CMK (cell line): ENCODE results near the gene TMEM81.

ENCODE experiments used
- DNase-seq: peaks from one replicate; pipeline ENCODE4 v3.0.0-alpha.2; 2010; ENCODE audit warnings: low read depth

Gene TMEM81

DNA sequence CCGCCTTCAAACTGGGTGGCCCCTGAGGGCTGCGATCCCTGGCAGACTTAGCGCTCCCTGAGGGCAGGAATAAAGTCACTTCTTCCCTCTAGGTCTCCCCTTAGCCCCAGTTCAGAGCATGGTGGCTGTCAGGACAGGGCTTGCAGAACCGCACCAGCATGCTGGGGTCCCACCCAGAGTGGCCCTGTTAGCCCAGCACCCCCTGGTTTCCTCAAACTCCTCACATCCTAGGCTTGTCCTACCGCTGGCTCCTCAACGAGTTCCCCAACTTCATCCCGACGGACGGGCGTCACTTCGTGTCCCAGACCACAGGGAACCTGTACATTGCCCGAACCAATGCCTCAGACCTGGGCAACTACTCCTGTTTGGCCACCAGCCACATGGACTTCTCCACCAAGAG is 25.4 kb downstream of the TMEM81 start:
- no peak for DNase-seq

DNA sequence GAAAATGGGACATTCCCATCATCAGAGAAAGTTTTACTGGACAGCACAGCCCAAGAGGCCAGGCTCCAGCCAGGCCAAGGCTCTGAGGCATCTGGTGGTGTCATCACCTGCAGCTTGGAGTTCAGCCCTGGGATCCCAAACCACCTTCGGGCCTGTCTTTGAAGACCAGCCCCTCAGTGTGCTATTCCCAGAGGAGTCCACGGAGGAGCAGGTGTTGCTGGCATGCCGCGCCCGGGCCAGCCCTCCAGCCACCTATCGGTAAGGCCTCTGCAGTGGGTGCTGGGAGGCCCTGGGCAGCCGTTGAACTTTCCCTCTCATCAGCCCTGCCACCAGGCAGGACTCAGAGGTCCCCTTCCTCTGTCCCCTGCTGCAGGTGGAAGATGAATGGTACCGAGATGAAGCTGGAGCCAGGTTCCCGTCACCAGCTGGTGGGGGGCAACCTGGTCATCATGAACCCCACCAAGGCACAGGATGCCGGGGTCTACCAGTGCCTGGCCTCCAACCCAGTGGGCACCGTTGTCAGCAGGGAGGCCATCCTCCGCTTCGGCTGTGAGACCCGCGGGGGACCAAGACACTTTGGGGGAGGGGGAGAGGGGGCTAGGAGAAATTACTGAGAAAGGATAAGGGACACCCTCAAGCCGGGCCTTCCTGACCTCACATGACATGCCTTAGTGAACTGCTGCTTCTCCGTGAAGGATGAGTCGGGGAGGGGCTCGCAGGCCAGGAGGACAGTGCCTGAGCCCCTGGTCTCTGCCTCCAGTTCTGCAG is 26.3 kb downstream of the TMEM81 start:
- DNase-seq, result no peak

DNA sequence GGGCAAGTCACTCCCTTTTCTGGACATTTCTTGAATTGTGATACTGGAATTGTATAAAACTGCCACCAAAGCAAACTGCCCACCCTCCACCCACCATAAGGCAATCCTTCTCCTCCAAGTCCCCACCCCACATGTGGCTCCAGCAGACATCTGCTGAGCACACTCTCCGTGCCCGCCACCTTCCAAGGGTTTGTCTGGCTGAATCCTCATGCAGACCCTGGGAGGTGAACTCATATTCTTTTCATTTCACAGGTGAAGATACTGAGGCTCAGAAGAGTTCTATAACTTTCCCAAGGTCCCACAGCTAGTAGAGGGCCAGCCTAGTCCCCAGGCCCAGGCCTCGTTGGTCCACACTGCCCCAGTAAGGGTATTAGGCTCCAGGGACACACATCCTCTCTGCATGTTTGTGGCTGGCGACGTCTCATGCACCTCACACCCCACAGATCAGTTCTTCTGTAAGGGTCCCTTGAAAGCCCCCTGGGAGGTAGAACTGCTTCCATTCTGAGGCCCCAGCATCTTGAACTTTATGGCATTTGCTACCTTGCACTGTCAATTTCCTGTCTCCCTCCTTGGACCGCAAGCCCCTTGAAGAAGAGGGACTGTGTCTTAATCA is 27.2 kb downstream of the TMEM81 start:
- no peak for DNase-seq

DNA sequence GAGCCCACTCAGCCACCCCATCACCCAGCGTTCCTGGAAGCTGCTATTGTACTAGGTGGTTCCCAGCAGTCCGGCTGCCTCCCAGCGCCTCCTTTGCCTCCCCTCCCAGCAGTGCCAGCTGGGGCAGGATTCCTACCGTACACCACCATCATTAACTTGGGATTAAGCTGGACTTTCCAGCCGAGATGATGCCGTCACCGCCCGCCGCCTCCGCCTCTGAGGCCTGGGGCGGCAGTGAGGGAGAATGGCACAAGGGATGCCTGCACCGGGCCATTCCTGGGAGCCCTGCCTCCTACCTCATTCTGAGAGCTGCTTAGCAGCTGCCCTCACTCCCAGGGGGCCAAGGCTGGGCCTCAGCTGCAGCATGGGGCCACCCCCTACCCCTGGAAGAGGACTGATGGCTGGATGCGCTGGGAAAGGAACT is 28.1 kb downstream of the TMEM81 start:
- DNase-seq, result no peak

DNA sequence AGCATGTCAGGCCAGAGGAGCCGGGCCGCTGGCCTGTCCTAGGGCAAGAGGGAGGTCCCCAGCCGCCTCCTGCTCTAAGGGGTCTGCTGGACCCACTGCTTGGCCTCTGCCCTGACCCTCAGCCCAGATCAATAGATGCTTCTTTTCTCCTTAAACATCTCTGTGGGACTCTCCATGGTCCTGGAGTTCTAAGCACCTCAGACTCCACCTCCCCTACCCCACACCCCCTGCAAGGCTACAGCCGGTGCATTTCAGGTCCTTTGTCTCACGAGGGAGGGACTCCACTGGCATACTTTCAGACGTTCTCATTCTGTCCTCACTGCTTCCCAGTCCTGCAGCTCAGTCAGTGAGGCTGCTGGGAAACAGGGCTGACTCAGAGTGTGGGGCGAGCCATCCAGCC is 30.2 kb downstream of the TMEM81 start:
- no peak for DNase-seq

DNA sequence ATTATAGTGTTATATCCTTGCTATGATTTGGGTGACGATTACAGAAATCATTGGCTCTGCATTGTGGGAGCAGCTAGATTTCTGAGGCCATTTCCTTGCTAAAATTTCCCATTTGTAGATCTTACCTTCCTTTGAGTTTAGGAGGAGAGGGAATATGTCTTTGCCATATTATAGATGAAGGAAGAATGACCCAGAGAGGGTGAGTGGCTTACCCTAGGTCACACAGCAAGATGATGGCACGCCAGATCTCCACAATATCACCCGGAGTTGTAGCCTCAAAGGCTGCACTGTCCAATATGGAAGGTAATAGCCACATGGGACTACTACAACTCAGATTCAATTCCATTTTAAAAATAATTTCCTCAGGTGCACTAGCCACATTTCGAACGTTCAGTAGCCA is 31.0 kb downstream of the TMEM81 start:
- DNase-seq, result no peak

DNA sequence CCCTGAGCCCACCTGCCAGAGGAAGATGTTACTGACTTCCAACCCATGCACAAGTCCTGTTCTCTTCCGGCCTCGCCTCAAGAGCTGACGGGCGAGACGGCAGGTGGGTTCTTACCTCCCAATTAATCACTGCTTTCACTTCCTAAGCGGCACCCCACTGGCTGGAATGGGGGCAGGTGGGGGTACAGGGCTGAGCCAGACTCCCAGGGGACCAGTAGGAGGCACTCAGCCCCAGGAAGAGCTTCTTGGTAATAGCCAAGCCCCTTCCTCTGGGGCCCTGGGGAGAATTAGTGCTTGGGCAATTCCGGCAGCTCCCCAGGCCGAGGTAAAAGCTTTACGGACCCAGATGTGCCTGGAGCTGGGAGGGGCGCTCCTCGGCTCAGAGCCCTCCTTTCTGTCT is 31.6 kb downstream of the TMEM81 start:
- no peak for DNase-seq

DNA sequence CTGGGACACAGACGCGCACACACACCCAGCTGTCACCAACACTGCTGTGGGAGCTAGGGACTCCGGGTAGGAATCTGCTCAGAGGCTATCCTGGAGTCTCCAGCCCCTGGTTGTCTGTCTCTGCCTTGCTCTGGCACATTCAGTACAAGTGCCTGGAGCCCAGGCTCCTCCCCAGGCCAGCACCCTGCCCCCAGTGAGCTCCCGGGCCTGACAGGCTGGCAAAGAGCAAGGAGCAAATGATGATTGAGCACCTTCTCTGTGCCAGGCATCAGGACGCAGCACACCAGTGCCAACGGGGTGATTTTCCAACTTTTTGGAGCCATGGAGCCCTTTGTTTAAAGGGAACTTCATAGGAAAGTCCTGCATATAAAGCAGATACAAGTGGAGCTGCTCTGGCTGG is 34.8 kb downstream of the TMEM81 start:
- no peak for DNase-seq

DNA sequence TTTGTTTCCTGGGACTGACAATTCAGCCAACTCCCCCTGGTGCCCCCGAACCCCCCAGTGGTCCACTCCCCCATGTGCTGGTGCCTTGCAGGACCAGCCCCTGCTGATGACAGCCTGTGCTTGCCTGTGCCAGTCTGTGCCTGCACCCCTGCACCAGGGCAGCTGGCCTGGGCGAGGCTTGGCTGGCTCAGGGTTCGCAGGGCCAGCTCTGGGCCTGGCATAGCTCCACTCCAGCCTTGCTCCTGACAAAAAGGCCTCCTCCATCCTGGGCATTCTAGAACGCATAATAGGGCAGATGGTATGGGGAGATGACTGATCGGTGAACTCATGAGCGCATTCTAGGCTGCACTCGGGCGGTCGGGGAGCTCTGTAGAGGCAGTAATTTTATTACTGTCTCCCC is 35.9 kb downstream of the TMEM81 start:
- no peak for DNase-seq

DNA sequence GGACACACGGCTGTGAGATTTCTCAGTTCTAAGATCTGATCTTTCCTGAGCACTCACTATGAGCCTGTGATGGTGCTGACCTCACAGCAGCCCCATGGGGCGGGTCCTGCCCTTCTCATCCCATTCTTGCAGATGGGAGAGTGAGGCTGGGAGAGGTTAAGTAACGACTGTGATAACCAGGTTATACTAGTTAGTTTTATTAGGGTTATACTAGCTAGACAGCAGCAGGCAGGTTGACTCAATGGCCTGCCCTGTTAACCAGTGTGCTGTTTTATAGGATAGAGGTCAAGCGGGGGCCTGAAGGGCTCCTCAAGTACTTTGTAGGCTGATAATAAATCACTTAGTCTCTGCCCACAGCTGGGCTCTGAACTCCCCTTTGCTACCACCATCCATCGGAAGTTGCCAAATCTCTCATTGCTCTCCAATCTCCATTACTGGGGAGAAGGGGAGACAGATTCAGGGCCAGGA is 36.5 kb downstream of the TMEM81 start:
- no peak for DNase-seq

DNA sequence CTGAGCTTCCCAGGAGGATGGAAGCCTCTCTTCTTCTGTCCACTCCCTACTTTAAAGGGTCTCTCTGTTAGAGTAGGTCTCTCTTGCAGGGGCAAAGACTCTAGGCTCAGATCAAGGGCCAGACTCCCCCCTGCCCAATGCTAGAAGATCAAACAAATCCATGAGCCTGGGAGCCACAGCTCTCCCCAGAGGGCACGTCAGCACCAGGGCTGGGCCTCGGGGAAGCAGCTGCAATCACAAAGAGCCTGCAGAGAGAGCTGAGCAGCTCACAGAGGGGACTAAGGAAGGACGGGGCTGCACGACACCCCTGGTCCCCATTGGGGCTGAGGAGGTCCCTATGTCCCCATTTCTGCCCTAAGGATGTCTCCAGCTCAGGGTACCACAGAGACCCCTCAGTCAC is 37.4 kb downstream of the TMEM81 start:
- no peak for DNase-seq

DNA sequence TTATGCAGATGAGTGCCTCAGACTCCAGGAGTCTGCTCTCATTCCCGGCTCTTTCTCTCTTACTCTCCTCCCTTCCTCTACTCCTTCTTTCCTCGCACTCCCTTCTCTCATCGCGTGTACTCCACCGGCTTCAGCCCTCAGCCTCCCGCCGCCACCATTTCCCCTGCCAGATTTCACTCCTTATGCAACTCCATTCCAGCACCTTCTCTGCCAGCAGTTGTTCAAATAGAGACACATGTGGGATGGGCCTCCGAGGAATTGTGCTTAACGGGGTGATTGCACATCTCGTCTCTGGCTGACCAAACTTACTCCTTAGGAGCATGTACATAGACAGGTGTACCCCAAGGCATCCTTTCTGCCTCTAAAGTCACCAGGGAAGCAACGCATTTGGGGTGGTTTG is 39.1 kb downstream of the TMEM81 start:
- DNase-seq, result no peak

DNA sequence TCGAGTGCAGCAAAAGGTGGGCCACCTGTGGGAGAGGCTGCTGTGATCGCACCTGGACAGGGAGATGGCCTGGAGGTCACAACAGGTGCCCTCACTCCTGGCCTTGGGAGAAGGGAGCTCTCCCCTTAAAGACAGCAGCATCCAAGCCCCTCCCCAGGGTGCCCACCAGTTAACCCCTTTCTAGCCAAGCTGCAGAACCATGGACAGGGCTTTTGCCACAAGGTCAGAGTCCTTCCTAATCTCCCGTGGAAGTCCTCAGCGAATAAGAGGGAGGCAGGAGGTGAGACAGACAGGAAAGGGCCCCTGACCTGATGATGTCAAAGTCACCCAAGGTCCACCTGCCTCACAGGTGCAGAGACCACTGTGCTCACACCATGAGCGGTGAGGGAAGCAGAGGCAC is 39.5 kb downstream of the TMEM81 start:
- no peak for DNase-seq

DNA sequence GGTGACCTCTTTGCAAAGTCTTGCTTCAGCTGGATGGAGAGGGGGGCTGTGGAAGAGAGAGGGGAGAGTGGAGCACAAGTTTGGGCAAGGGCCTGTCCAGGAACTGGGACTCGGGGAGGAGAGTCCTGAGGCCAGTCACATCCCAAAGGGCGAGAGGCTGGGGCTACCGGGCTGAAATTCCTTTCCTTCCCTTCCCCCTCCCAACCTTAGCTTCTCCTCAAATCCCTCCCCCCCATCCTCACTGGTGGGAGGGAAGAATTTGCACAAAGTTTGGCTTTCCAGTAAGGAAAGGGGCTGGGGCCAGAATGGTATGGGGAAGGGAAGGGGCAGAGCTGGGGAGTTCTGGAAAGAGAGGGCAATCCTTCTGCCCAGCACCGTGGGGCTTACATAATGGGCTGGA is 40.4 kb downstream of the TMEM81 start:
- no peak for DNase-seq

DNA sequence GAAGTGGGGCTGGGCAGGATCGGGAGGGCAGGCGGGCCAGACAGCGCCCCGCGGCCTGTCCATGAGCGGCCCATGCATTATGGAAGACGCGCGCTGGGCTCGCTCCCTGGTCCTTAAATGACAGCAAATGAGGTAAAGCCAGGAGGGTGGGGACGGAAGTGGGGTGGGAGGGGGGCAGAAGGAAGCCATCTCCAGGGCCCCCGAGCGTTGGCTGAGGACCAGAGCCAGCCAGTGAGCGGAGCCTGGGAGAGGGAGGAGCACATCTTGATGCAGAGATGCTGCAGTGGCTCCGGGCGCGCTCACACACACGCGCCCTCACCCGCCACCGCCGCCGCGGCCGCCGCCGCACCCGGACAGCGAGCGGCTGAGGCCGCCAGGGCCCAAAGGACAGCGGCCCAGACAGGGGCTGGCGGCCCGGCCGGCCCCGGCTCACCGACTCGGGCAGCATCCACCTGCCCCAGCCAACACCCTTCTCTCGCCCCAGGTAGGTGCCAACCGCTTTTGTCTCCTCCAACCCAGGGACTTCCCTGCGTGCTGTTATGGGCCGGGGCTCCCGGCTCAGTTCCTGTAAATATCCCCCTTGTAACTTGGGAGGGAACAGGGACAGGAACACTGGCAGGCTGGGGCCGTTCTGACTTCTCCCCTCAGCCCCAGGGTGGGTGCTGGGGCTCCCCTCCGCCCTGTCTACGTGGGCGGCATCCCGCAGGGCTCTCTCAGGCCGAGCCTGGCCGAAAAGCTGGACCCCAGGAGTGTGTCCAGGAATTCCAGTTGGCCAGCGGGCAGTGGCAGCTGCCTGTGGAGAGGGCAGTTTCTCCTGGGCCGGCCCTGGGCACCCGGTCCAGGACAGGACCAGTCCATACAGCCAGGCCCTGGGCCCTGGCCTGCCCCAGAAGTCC is 41.1 kb downstream of the TMEM81 start, which contains the start of gene CNTN2:
CNTN2 (plus strand) TSS at position 302 of the 896 bp plus-strand sequence. CDS start 9,974 bp downstream, outside the sequence.
- DNase-seq, result no peak

DNA sequence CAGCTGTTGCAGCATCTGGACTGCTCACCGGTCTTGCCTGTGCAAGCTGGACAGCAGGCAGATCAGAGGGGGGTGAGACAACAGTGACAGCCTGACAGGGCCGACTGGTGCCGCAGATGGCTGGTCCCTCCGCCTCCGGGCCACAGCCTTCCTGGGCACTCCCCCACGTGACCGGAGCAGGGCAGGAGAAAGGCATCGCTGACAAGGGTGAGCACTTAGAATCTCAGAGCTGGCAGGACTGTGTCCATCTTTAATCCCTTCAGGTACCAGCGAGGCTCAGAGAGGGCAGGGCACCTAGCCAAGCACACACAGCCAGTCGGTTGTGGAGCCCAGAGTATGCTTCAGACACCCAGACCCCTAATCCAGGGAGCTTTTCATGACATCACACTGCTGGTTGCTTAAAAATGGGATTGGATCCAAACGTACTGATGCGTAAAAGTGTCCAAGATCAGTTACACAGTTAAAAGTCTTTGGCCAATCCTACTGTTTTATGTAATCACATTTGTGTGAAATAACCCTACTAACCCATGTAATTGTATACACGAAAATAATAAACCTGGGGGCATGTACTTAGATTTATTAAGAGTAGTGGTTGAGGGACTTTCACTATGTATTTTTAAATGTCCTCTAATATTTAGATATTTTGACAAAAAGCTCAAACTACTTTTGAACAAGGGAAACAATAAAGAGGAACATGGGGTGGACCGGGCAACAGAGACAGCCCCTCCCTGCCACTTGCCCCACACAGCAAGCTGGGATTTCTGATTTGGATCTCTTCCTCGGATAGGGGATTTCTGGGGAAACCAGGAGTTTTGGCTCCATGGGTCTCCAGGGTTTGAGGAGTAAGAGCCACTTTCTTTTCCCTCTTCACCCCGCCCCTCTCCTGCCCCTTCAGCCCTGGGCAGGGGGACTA is 42.0 kb downstream of the TMEM81 start:
- DNase-seq, result no peak

DNA sequence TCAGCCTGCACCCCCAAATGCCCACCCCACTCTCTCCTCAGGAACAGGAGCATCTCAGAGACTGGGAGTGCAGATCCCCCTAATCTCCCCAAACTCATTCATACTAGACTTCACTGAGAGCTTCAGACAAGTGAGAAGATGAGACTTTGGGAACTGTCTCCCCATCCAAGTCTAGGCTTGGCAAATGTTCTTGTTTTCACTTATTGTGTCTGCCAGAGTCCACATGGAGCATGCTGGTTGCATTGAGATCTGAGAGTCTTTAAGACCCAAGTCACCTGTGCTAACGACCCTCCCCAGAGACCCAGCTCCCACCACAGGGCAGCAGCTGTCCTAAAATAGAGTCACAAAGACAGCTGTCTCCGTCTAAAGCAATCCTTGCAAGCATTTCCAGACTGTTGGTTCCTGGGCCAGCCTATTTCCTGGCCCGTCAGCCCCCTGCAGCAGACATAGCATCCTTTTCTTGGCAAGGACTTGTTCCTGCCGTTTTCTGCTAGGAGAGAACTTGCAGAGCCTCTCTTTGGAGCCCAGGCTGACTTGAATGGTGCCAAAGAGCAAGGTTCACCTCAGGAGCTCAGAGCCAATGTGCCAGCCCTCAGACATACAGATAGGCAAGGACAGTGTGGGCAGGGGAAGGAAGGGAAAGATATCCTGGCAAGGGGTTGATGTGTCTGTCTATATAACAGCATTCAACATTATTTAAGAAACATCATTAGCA is 43.1 kb downstream of the TMEM81 start:
- no peak for DNase-seq

DNA sequence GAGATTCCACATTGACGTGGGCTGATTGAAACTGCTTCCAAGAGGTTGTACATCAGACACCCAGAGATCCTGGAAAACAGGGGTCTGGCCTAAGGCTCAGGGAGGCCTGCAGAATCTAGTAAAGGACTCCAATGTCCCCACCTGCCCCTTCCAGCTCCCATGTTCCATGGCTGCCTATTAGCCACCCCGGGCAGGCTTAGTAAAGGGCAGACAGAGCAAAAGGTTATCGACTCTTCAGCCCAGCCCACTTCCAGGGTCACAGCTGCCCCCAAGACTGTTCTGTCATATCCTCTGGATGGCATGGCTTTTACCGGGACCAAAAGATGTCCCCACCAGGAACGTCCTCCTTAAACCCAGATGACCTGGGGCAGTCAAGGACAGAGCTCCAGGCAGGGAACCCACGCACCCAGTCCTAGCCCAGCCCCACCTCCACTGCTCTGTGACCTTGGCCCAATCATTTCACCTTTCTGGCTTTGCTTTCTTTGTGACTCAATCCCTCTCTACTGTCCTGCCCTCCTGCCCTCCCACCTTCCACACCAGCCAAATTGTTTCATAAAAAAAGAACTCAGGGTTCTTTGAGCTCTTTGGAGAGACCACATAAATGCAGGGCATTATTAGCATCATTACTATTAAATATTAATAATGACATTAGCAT is 46.0 kb downstream of the TMEM81 start:
- no peak for DNase-seq

DNA sequence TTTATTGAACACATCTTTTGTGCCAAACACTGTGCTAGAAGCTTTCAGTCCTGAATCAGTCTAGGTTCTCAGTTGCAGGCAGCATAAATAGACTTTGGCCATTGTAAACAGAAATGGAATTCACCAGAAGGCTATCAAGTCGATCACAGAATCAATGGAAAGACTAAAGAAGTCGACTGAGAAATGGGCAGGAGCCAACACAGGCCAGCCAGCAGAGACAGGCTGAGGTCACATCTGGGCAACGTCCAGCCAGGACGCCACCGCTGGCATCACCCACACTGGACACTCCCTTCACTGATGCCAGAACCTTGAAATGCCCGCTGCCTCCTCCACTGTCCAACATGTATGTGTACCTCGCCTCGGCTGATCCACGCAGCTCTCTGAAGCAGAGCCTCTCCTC is 46.7 kb downstream of the TMEM81 start:
- no peak for DNase-seq
